Ovary (tissue), 3 donors: ENCODE measurements around the gene AGK.

Source experiments
- CTCF ChIP-seq, 3 donors: fragments of 450-650 bp in 2 of 3; fragments of 200-600 bp in 1 of 3; IDR thresholded peaks; one replicate each; pipeline versions ENCODE4 v1.5.1 to v1.8.0; 2016 to 2022; ENCODE audit warnings: antibody characterized with exemption in 3 of 3, mild to moderate bottlenecking in 1 of 3
- EP300 ChIP-seq: sonication (generic); formaldehyde crosslinking; IDR thresholded peaks from one replicate; pipeline ENCODE4 v1.6.1; 2017; ENCODE audit warnings: antibody characterized with exemption
- donor health status: DM: no; HTN: no; CAD: no.

- TF ChIP-seq EP300 = no peak
- TF ChIP-seq CTCF (IDR thresholded peaks at IDR 0.05) = no peak
Measured at GRCh38 chr7:141511316-141511675, 39.9 kb upstream of the AGK start.
